IMR-90 (cell line): ENCODE data around the gene ZC3H7B. TPM values are rescaled to one million over a fixed set of nuclear protein-coding genes. Genes with fewer than 3 reads are reported as not detected.

ENCODE experiments used
- ATAC-seq: fragments of 200-7000 bp; cut with Tn5 transposase; 2 replicates; pipeline ENCODE4 v1.9.1; 2020; ENCODE audit warnings: low read depth, mild to moderate bottlenecking, moderate library complexity
- BruUV-seq: library from RNA; stranded (reverse); fragments of 400-500 nt; replicated peaks from 2 replicates; lab custom pipeline; 2021; lab: Mats Ljungman, UMichigan
- CTCF ChIA-PET: fragments of 300-600 bp; formaldehyde crosslinking; extraction: SDS; loops from one replicate; lab custom pipeline; 2021; ENCODE audit warnings: antibody characterized with exemption; lab: Yijun Ruan, JAX
- POLR2A ChIA-PET: fragments of 300-600 bp; sonication (Branson Sonifier 250); formaldehyde crosslinking; loops from one replicate; lab custom pipeline; 2022; ENCODE audit warnings: antibody characterized with exemption; ENCODE audit not compliant: unreplicated experiment; lab: Charles Lee
- DNase-seq: peaks from one replicate; pipeline ENCODE4 v3.0.0; 2013
- H2AFZ ChIP-seq: replicated peaks from 2 replicates; pipeline ENCODE3; 2013; ENCODE audit warnings: low read length, mild to moderate bottlenecking; ENCODE audit not compliant: poor library complexity
- H2AK5ac ChIP-seq: 2 replicates; pipeline ENCODE4 v1.6.1; 2013; ENCODE audit warnings: low read depth, low read length, inconsistent platforms
- H2AK9ac ChIP-seq: replicated peaks from 2 replicates; pipeline ENCODE3; 2013; ENCODE audit warnings: mild to moderate bottlenecking, low read depth, low read length, moderate library complexity; ENCODE audit not compliant: poor library complexity
- H2BK120ac ChIP-seq: 2 replicates; pipeline ENCODE4 v1.6.1; 2013; ENCODE audit warnings: low read depth, low read length, inconsistent platforms
- H2BK15ac ChIP-seq: 3 replicates; pipeline ENCODE4 v1.6.1; 2013; ENCODE audit warnings: low read depth, low read length, inconsistent platforms
- H2BK20ac ChIP-seq: 2 replicates; pipeline ENCODE4 v1.6.1; 2013; ENCODE audit warnings: low read depth, mild to moderate bottlenecking, inconsistent platforms, low read length, moderate library complexity
- H2BK5ac ChIP-seq: 2 replicates; pipeline ENCODE4 v1.6.1; 2013; ENCODE audit warnings: mild to moderate bottlenecking, low read depth, low read length, inconsistent platforms; ENCODE audit not compliant: poor library complexity, severe bottlenecking
- H3K14ac ChIP-seq: replicated peaks from 2 replicates; pipeline ENCODE4 v1.6.1; 2013; ENCODE audit warnings: low read depth, low read length, inconsistent platforms
- H3K18ac ChIP-seq: 2 replicates; pipeline ENCODE4 v1.6.1; 2013; ENCODE audit warnings: low read depth, low read length, control low read depth
- H3K23ac ChIP-seq: 2 replicates; pipeline ENCODE4 v1.6.1; 2013; ENCODE audit warnings: low read depth, low read length, inconsistent platforms
- H3K27ac ChIP-seq: 2 replicates; pipeline ENCODE4 v1.5.1; 2013; ENCODE audit warnings: mild to moderate bottlenecking, control low read depth, low read length; ENCODE audit not compliant: insufficient read depth
- H3K27me3 ChIP-seq: 2 replicates; pipeline ENCODE4 v1.6.1; 2013; ENCODE audit warnings: low read length; ENCODE audit not compliant: control insufficient read depth, insufficient read depth
- H3K36me3 ChIP-seq: 2 replicates; pipeline ENCODE4 v1.6.1; 2013; ENCODE audit warnings: low read length, mixed read lengths; ENCODE audit not compliant: control insufficient read depth, insufficient read depth
- H3K4ac ChIP-seq: 2 replicates; pipeline ENCODE4 v1.6.1; 2013; ENCODE audit warnings: low read depth, low read length, inconsistent platforms
- H3K4me1 ChIP-seq: 2 replicates; pipeline ENCODE4 v1.6.1; 2013; ENCODE audit warnings: low read length, mixed read lengths; ENCODE audit not compliant: control insufficient read depth, insufficient read depth
- H3K4me2 ChIP-seq: 2 replicates; pipeline ENCODE4 v1.6.1; 2013; ENCODE audit warnings: low read depth, mild to moderate bottlenecking, control low read depth, low read length, moderate library complexity
- H3K4me3 ChIP-seq: 2 replicates; pipeline ENCODE4 v1.5.1; 2013; ENCODE audit warnings: low read depth, mild to moderate bottlenecking, control low read depth, low read length, moderate library complexity; ENCODE audit not compliant: insufficient read depth
- H3K56ac ChIP-seq: 2 replicates; pipeline ENCODE4 v1.6.1; 2013; ENCODE audit warnings: low read length, inconsistent platforms; ENCODE audit not compliant: insufficient read depth; ENCODE audit errors: extremely low read depth
- H3K79me1 ChIP-seq, 2 experiments: 2 replicates each; pipeline ENCODE4 v1.6.1; 2013; ENCODE audit warnings: low read length in 2 of 2, inconsistent platforms in 1 of 2, low read depth in 1 of 2
- H3K9ac ChIP-seq: 2 replicates; pipeline ENCODE4 v1.6.1; 2013; ENCODE audit warnings: low read depth, low read length, control low read depth
- H3K9me1 ChIP-seq: 2 replicates; pipeline ENCODE4 v1.6.1; 2013; ENCODE audit warnings: low read length, inconsistent platforms; ENCODE audit not compliant: insufficient read depth
- H3K9me3 ChIP-seq: 2 replicates; pipeline ENCODE4 v1.6.1; 2013; ENCODE audit warnings: low read length; ENCODE audit not compliant: control insufficient read depth, insufficient read depth
- H4K20me1 ChIP-seq: 2 replicates; pipeline ENCODE4 v1.6.1; 2013; ENCODE audit warnings: low read length, inconsistent platforms; ENCODE audit not compliant: insufficient read depth
- H4K5ac ChIP-seq: 2 replicates; pipeline ENCODE4 v1.6.1; 2013; ENCODE audit warnings: mild to moderate bottlenecking, low read depth, low read length, control low read depth
- H4K8ac ChIP-seq, 2 experiments: 2 replicates each; pipeline ENCODE4 v1.6.1; 2013; ENCODE audit warnings: low read depth in 2 of 2, low read length in 2 of 2, control low read depth in 1 of 2, inconsistent platforms in 1 of 2
- H4K91ac ChIP-seq: 2 replicates; pipeline ENCODE4 v1.6.1; 2013; ENCODE audit warnings: low read depth, low read length, inconsistent platforms; ENCODE audit not compliant: insufficient read depth
- RCOR1 ChIP-seq: IDR thresholded peaks from 2 replicates; pipeline ENCODE4 v1.6.1; 2012; ENCODE audit warnings: mild to moderate bottlenecking, low read length, improper control_type of control experiment; ENCODE audit not compliant: insufficient replicate concordance
- USF2 ChIP-seq: fragments of 150-350 bp; IDR thresholded peaks from 2 replicates; pipeline ENCODE4 v1.6.1; 2017; ENCODE audit warnings: mild to moderate bottlenecking, antibody characterized with exemption, low read length, low read depth
- WGBS, 2 experiments: methylation state at CpG; one replicate each; pipeline versions ENCODE4 v1.1.5 to v1.1.7; 2013; ENCODE audit warnings: missing lambda C conversion rate in 2 of 2; ENCODE audit not compliant: insufficient read length in 1 of 2; ENCODE audit errors: extremely low coverage in 2 of 2; 5-methylcytosine and 5-hydroxymethylcytosine counted together
- dilution Hi-C: fragments of 300-500 bp; cut with HindIII; formaldehyde crosslinking; loops from one replicate; pipeline ENCODE4 v1.14.3; 2018; ENCODE audit warnings: low sequenced_read_pairs; ENCODE audit not compliant: unreplicated experiment
- in situ Hi-C: fragments of 300-500 bp; cut with MboI; formaldehyde crosslinking; loops from 3 replicates; pipeline ENCODE4 v1.14.3; 2019; ENCODE audit warnings: low sequenced_read_pairs, inconsistent platforms, mixed read lengths
- intact Hi-C: fragments of 100-400 bp; cut with micrococcal nuclease; formaldehyde crosslinking; loops from 2 replicates; pipeline ENCODE4 v1.10.0; 2022
- polyA plus RNA-seq, 3 experiments: library from polyadenylated mRNA; depleted of rRNA; stranded (reverse); fragments of >200 nt; gene quantifications; 2 replicates each; pipeline ENCODE4 v1.2.3, GENCODE V29; 2012; ENCODE audit warnings: low replicate concordance in 1 of 3
- total RNA-seq: library from RNA; depleted of rRNA; stranded (reverse); fragments of >200 nt; gene quantifications from 2 replicates; pipeline ENCODE4 v1.2.3, GENCODE V29; 2012

Gene ZC3H7B
- total and polyA plus RNA-seq, 2 of the 4 experiments (the other 2 are of a cell fraction) = 37.6 to 72.3 TPM

DNA sequence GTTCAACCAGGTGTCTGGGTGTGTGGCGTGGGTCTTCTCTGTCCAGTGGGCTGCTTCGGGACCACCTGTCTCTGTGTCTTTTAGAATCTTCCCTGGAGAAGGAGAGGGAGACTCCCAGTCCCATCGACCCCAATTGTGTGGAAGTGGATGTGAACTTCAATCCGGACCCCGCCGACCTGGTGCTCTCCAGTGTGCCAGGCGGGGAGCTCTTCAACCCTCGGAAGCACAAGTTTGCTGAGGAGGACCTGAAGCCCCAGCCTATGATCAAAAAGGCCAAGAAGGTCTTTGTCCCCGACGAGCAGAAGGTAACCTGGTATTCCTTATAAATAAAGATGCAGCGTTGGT is 92.7 kb downstream of the ZC3H7B start:
- no peaks in the 10 kb centered on the region for H3K9me1 ChIP-seq
- no peak overlapping the region for H2BK5ac ChIP-seq
- H3K4ac ChIP-seq = no peak overlapping the region
- ChIA-PET POLR2A (no interaction called here), CTCF (no interaction called here)
- H3K4me1 ChIP-seq = no peaks in the 10 kb centered on the region
- dilution Hi-C loops (no loop called here), intact Hi-C loops (no loop called here), in situ Hi-C loops (no loop called here)
- no peak overlapping the region for H4K8ac ChIP-seq
- H2BK20ac ChIP-seq = no peak overlapping the region
- H2AK9ac ChIP-seq = peak overlapping the region; percentile 8
- no peak overlapping the region for H4K91ac ChIP-seq
- DNase-seq = no peak
- BruUV-seq = no TSS peak
- 98% methylated on average over 7 of the region's 11 CpGs; no CpG with 5 or more reads in 1 of the 2 experiments for WGBS, 2 experiments
- no peak overlapping the region for H3K14ac ChIP-seq
- H2BK15ac ChIP-seq = no peak overlapping the region
- no peak overlapping the region for H3K9ac ChIP-seq
- peaks cover 49% of the 10 kb centered on the region for H3K36me3 ChIP-seq
- H3K56ac ChIP-seq = no peak overlapping the region
- no peak for TF ChIP-seq USF2
- TF ChIP-seq RCOR1 = no peak
- no peak overlapping the region for H3K18ac ChIP-seq
- no peak overlapping the region for H4K5ac ChIP-seq
- no peaks in the 10 kb centered on the region for H3K27me3 ChIP-seq
- H3K9me3 ChIP-seq = no peaks in the 10 kb centered on the region
- ATAC-seq = no peak
- no peak overlapping the region for H3K27ac ChIP-seq
- H4K20me1 ChIP-seq = no peaks in the 10 kb centered on the region; the same call in 1 of the 2 replicates
- no peak overlapping the region for H3K4me2 ChIP-seq
- no peaks in the 10 kb centered on the region for H3K79me1 ChIP-seq
- no peak overlapping the region for H3K23ac ChIP-seq
- no peak overlapping the region for H2AK5ac ChIP-seq
- H2AFZ ChIP-seq = no peak overlapping the region
- no peak overlapping the region for H3K4me3 ChIP-seq
- H2BK120ac ChIP-seq = no peak overlapping the region
